Measurements from ENCODE around the gene TTC12.

Gene TTC12

DNA sequence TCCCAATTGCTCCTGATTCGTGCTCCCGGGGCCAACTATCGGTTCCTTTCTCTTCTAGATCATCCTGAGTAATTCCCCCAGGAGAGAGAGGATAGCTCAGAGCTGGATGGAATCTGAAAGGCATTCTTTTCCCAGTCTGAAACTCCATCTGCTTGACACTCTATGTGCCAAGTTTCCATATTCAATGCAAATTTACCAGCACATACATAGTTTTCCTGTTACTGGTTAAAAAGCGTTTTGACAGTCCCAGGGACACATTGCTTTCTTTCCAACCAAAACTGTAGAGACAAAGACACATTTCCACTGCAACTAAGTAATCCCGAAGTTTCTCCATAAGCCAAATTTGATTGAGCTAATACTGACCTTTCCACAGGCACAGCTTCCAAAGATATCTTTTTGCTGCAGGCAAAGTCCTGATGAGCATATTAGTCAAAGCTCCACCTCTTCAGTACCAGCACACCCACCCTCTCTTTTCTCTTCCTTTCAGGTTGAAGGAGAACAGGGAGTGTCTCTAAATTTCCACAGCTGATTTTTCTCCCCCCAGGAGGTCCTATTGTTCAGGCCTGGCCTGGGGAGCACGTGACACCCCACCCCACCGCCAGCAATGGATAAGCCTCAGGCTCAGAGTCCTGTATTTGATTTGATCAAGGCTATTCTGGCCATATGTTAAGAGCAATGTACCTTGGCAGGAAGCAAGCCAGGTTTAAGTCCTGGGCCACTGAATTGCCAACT, 63.5 kb downstream of the TTC12 start:
- no peak for FAIRE-seq

DNA sequence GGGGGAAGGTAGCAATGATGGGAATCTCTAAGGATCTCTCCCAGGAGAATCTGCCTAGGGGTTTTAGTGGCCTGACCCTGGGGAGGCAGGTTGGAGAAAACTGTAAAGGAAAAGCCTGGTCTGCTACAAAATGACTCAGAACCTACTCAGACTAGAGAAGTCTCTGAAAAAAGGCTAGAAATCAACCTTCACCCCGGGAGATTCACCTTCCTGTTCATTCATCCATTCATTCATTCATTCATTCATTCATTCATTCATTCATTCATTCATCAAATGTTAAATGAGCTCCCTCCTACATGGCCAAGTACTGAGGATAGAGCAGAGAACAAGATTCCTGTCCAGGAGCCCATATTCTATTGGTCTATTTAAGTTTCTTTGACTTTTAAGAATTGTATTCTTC, 64.3 kb downstream of the TTC12 start:
- FAIRE-seq = no peak

GRCh38 chr11:113382121-113382520, 67.7 kb downstream of the TTC12 start:
- FAIRE-seq = no peak

DNA sequence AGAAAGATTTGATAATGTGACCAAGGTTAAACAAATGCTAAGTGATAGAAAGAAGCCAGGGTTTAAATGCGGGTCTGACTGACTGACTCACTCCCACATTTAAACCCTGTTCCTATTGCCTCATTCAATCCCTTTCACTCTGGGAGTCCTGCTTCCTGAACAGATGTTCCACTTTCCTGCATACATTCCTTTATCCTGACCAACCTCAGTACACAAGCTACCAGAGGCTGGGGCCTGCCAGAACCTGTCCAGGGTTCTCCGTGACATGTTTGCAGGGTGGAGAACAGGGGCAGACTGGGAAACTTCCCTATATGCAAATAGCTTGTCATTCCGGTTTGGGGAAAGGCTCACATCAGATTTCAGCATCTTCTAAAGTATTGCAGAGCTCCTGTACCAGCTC, 70.2 kb downstream of the TTC12 start:
- FAIRE-seq = no peak

DNA sequence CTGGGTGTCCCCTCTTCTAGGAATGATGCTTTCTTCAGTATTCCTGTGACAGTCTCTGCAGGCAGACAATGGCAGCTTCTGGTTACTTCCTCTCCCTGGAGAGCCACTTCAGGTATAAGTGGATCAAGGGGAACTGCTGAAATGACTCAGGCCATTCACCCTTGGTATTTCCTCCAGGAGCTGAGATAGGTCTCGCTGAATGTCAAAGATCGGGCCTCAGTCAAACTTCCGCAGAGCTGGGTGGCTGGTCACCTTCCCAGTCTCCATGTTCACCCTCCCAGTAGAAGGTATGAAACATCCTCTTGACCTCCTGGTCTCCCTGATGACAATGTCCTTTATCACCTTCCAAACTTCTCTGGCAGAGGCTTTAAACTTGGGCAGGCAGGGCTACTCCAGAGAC, 71.4 kb downstream of the TTC12 start:
- FAIRE-seq = no peak

GRCh38 chr11:113386866-113387265, 72.5 kb downstream of the TTC12 start:
- FAIRE-seq = no peak

GRCh38 chr11:113387605-113388211, 73.3 kb downstream of the TTC12 start, which contains the start of gene ANKK1:
ANKK1 (plus strand) TSS chr11:113387779; CDS start chr11:113387885, 106 bp downstream.
- no peak for FAIRE-seq

GRCh38 chr11:113389272-113389671, 74.9 kb downstream of the TTC12 start:
- no peak for FAIRE-seq

DNA sequence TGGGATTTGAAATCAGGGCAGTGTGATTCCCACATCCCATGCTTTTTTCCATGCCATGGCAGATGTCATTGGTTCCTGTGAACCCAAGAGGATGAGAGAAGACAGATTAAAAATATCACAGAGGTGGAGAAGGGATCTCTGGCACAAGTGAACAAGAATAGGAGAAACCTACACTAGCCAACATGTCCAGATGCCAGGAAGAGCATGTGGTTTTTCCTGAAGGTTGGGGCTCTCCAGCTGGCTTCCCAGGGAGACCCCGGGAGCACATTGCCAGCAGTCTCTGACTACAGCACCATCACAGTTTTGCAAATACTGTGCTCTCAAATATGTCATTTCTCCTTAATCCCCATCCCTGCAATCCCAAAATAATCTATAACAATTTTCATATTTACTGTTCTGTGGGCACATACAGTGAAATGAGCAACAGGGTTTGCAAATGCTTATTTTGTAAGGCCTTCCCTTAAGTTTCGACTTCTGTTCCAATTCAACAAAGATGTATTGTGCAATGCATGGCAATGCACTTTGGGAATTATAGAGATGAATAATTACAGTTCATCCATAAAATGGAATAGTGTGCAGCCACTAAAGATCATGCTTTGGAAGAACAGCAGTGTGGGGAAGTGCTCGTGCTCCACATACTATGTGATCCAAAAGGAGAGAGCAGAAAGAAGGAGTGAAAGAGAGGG, 78.0 kb downstream of the TTC12 start:
- no peak for FAIRE-seq

- no peak for FAIRE-seq
Observed at GRCh38 chr11:113393501-113393985, 79.2 kb downstream of the TTC12 start.

- no peak for FAIRE-seq
Observed at GRCh38 chr11:113394919-113395318, 80.5 kb downstream of the TTC12 start.

DNA sequence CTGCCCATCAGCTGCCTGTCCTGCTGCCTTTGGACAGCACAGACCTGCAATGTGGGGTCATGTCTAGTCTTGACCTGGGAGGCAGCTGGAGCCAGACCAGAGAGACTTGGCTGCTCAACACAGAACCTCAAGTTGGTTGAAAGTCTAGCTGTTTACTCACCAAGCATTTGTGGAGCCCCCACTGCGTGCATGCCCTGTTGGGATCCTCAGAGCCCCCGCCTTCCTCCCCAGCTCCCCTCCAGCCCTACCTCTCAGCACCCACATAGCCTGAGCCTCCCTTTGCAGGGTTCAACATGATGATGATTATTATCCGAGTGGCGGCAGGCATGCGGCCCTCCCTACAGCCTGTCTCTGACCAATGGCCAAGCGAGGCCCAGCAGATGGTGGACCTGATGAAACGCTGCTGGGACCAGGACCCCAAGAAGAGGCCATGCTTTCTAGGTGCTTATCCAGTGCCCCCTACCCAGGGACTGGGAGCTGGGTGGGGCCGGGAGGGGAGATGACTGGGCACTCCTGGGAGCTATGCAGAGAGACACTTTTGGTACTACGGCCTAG, 81.5 kb downstream of the TTC12 start:
- FAIRE-seq = no peak

DNA sequence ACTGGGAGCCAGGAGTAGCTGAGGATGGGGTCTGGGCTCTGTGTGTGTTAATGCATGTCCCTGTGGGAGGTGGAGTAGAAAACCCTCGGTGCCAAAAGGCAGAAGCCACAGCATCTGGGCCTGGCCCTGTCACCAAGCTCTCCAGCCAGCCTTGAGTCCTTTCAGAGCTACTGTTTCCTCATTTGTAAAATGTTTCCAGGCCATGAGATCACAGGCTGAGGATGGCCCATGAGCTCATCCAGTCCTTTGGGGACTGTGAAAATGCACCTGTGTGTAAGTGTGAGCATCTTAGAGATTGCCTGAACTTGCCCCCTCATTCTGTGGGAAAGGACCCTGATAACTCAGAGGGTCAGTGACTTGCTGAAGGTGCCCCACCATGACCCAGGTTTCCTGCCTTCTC, 82.3 kb downstream of the TTC12 start:
- FAIRE-seq = no peak

DNA sequence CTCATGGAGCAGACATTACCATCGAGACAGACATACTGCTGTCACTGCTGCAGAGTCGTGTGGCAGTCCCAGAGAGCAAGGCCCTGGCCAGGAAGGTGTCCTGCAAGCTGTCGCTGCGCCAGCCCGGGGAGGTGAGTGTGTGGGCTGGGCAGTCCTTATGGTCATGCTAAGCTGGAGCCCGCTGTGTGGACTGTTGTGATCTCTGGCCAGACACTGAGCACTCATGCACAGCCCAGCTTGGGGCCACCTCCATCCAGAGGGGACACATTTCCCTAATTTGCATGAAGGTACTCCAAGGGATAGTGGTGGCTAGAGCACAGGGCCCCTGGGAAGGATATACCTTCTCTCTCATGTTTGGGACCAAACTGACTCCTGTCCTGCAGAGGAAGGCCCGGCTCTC, 82.8 kb downstream of the TTC12 start:
- no peak for FAIRE-seq

GRCh38 chr11:113397821-113398220, 83.4 kb downstream of the TTC12 start:
- no peak for FAIRE-seq

DNA sequence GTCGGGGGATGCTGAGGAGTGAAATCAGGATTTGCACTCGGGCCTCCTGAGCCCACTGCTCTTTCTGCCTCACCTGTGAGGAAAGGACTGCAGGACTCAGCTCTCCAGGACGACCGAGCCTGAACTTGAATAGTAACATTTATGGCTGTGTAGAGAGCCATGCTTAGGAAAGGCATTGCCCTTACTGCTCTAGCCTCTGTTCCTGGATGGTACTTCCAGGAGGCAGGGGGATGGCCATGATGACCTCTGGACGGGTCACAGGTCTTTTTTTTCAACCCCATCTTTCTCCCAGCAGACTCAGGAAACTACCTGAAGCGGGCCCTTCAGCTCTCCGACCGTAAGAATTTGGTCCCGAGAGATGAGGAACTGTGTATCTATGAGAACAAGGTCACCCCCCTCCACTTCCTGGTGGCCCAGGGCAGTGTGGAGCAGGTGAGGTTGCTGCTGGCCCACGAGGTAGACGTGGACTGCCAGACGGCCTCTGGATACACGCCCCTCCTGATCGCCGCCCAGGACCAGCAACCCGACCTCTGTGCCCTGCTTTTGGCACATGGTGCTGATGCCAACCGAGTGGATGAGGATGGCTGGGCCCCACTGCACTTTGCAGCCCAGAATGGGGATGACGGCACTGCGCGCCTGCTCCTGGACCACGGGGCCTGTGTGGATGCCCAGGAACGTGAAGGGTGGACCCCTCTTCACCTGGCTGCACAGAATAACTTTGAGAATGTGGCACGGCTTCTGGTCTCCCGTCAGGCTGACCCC, 84.5 kb downstream of the TTC12 start:
- FAIRE-seq = no peak

DNA sequence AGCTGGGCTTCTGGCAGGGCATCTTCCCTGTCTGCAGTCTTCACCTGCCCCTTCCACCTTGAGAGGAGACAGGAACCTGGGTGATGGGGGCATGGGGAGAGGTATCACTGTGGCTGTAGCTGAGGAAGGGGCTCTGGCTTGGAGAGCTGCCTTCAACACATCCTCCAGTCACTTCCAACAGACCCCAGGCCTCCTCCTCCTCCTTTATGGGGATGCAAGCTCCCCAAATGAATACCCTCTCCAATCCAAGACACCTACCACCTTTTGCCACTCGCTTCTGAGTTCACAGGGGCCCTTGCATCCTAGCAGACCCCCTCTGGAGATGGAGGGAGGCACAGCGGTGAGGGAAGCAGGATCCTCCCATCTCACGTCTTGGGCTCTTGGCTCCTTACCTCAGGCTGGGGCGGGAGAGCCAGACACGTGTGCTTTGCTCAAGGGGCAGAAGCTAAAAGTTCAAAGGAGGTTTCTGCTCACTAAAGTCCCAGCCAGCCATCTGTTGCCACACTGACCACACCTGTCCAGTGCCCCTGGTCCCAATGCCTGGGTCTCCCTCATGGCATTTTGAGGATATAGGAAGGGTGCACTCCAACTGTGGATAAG, 86.3 kb downstream of the TTC12 start:
- no peak for FAIRE-seq

DNA sequence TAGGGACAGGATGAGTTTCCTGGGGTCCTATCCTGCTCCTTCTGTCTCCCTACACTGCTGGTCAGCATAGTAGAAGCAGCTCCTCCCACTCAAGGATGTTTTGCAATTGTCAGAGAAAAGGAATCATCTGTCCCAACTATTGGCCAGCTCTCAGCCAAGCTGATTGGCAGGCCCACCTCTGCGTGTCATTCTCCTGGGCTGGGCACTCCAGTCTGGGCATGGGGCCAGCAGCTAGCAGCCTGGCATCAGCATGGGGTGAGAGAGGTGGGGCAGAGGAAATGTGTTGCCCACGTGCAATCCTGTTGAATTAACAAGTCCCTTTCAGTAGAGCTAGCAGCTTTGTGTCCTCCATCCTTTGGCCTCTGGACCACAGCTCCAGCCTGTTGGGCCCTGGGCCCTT, 87.3 kb downstream of the TTC12 start:
- no peak for FAIRE-seq

GRCh38 chr11:113404859-113405430, 90.6 kb downstream of the TTC12 start:
- FAIRE-seq = no peak

- FAIRE-seq = no peak
Observed at GRCh38 chr11:113405724-113406478, 91.5 kb downstream of the TTC12 start.

- no peak for FAIRE-seq
Observed at GRCh38 chr11:113407163-113407562, 92.8 kb downstream of the TTC12 start.
